ENCODE results near the gene HNRNPU.

DNA sequence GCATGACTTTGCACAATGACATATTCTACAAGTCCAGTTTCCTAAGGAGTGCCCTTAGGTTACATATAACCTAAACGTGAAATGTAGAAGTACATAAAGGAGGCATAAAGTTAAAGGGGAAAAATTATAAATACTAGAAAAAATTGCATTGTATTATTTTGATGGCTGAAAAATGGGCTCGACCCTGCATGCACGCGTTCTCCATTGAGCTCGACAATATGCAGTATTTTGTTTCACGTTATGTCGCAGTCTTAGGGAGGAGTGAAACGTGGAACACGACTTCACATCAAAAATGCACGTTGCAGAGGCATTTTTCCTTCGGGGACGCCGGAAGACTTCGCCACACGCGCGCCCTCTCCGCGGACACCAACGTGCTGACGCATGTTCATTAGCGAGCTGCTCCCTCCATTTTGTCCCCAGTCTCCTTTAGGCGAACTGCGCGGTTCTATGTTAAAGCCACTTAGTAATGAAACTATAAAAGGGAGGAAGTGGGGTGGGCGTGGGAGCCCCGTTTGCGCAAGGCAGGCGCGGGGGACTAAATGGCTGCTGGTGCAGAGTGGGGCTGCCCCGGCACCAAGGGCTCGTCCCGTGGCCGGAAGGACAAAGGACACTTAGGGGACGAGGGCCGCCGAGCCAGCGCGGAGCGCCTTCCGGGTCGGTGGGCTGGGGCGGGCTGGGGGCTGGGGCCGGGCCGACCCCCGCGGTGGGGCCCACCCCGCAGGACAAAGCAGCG, 29.6 kb downstream of the HNRNPU start:
- TF ChIP-seq, protein P1, sequence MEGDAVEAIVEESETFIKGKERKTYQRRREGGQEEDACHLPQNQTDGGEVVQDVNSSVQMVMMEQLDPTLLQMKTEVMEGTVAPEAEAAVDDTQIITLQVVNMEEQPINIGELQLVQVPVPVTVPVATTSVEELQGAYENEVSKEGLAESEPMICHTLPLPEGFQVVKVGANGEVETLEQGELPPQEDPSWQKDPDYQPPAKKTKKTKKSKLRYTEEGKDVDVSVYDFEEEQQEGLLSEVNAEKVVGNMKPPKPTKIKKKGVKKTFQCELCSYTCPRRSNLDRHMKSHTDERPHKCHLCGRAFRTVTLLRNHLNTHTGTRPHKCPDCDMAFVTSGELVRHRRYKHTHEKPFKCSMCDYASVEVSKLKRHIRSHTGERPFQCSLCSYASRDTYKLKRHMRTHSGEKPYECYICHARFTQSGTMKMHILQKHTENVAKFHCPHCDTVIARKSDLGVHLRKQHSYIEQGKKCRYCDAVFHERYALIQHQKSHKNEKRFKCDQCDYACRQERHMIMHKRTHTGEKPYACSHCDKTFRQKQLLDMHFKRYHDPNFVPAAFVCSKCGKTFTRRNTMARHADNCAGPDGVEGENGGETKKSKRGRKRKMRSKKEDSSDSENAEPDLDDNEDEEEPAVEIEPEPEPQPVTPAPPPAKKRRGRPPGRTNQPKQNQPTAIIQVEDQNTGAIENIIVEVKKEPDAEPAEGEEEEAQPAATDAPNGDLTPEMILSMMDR (IDR thresholded peaks at IDR 0.05; ENCODE audit: poor library complexity), result no peak
- TF ChIP-seq EZH2phosphoT487 (IDR thresholded peaks at IDR 0.05; ENCODE audit: low read depth, severe bottlenecking, unreplicated experiment), result no peak
- no peak for TF ChIP-seq EZH2 (IDR thresholded peaks at IDR 0.05; ENCODE audit: borderline replicate concordance)
